ENCODE data around the gene ASPA.
A peak's percentile ranks its signal among the peaks of the same experiment; 100 is the strongest.

The ASPA gene

DNA sequence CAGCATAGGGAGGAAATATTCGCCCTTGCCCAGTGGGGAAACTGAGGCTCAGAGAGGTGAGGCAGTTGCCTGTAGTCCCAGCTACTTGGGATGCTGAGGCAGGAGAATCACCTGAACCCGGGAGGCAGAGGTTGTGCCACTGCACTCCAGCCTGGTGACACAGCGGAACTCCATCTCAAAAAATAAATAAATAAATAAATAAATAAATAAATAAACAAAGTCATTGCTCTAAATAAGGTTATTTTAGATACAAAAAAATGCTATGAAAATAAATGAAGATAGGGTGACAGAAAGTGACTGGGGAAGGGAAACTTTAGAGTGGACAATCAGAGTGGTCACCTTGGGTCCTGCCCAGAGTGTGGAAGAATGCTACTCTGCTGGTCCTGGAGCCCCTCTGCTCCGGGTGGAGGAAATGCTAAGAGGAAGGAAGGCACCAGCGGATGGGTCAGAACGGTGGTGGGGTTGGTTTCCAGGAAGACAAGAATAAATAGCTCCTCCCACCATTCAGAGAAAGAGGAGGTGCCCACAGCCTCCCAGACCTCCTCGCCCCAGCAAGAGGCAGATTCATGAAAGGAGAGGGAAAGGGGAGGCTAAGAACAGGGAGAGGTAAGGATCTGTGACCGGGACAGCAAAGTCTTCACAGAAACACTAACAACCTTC lies 64.2 kb downstream of the ASPA start (continued):
- TF ChIP-seq ZNF701 (tag by site-specific recombination; IDR thresholded peaks at IDR 0.05) (no peak), ZNF837 (tag by site-specific recombination; IDR thresholded peaks at IDR 0.05) (no peak), IKZF3 (tag by site-specific recombination; IDR thresholded peaks at IDR 0.05) (no peak), ZNF558 (tag by site-specific recombination; IDR thresholded peaks at IDR 0.05) (no peak), ZNF510 (tag by site-specific recombination; IDR thresholded peaks at IDR 0.05; ENCODE audit: insufficient replicate concordance) (no peak), ZNF132 (tag by site-specific recombination; IDR thresholded peaks at IDR 0.05; ENCODE audit: borderline replicate concordance) (no peak), ZSCAN30 (tag by site-specific recombination; IDR thresholded peaks at IDR 0.05) (no peak), ZNF16 (tag by site-specific recombination; IDR thresholded peaks at IDR 0.05; ENCODE audit: low read depth) (no peak), ZNF623 (tag by site-specific recombination; IDR thresholded peaks at IDR 0.05) (peak; percentile 54; the same call in 1 of the 2 replicates), MZF1 (tag by site-specific recombination; IDR thresholded peaks at IDR 0.05; ENCODE audit: borderline replicate concordance) (no peak; the same call in 1 of the 2 replicates), ZNF354C (tag by site-specific recombination; IDR thresholded peaks at IDR 0.05; ENCODE audit: borderline replicate concordance, low read depth) (no peak), ZNF677 (tag by site-specific recombination; IDR thresholded peaks at IDR 0.05) (no peak), ZNF404 (tag by site-specific recombination; IDR thresholded peaks at IDR 0.05) (peak; percentile 40; the same call in 1 of the 2 replicates), ZNF433 (tag by site-specific recombination; IDR thresholded peaks at IDR 0.05; ENCODE audit: low read depth) (0 out of 2 replicates have a peak, but pooled peaks have one; percentile 8), ZNF664 (tag by site-specific recombination; IDR thresholded peaks at IDR 0.05) (0 out of 2 replicates have a peak, but pooled peaks have one; percentile 41), ZNF24 (tag by site-specific recombination; IDR thresholded peaks at IDR 0.05) (no peak), ZNF140 (tag by site-specific recombination; IDR thresholded peaks at IDR 0.05) (peak; percentile 44; the same call in 1 of the 2 replicates), ZNF157 (tag by site-specific recombination; IDR thresholded peaks at IDR 0.05) (no peak), ZNF426 (tag by site-specific recombination; IDR thresholded peaks at IDR 0.05) (peak; percentile 52), ZNF518A (tag by site-specific recombination; conservative IDR thresholded peaks at IDR 0.05; ENCODE audit: low read depth) (peak; percentile 74), ZNF274 (IDR thresholded peaks at IDR 0.05; ENCODE audit: low read length) (no peak), ZNF274 (tag by site-specific recombination; IDR thresholded peaks at IDR 0.05; ENCODE audit: borderline replicate concordance) (no peak), ZBTB20 (tag by site-specific recombination; IDR thresholded peaks at IDR 0.05) (no peak), ZSCAN16 (tag by site-specific recombination; IDR thresholded peaks at IDR 0.05) (no peak), HOXC10 (CRISPR knock-in tag; IDR thresholded peaks at IDR 0.05) (no peak), TRIM28 (IDR thresholded peaks at IDR 0.05; ENCODE audit: borderline replicate concordance, low read length) (no peak)
- TF ChIP-seq, protein P1, sequence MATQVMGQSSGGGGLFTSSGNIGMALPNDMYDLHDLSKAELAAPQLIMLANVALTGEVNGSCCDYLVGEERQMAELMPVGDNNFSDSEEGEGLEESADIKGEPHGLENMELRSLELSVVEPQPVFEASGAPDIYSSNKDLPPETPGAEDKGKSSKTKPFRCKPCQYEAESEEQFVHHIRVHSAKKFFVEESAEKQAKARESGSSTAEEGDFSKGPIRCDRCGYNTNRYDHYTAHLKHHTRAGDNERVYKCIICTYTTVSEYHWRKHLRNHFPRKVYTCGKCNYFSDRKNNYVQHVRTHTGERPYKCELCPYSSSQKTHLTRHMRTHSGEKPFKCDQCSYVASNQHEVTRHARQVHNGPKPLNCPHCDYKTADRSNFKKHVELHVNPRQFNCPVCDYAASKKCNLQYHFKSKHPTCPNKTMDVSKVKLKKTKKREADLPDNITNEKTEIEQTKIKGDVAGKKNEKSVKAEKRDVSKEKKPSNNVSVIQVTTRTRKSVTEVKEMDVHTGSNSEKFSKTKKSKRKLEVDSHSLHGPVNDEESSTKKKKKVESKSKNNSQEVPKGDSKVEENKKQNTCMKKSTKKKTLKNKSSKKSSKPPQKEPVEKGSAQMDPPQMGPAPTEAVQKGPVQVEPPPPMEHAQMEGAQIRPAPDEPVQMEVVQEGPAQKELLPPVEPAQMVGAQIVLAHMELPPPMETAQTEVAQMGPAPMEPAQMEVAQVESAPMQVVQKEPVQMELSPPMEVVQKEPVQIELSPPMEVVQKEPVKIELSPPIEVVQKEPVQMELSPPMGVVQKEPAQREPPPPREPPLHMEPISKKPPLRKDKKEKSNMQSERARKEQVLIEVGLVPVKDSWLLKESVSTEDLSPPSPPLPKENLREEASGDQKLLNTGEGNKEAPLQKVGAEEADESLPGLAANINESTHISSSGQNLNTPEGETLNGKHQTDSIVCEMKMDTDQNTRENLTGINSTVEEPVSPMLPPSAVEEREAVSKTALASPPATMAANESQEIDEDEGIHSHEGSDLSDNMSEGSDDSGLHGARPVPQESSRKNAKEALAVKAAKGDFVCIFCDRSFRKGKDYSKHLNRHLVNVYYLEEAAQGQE (tag by site-specific recombination; IDR thresholded peaks at IDR 0.05), result 0 out of 2 replicates have a peak, but pooled peaks have one; percentile 19
- TF ChIP-seq, protein P2, sequence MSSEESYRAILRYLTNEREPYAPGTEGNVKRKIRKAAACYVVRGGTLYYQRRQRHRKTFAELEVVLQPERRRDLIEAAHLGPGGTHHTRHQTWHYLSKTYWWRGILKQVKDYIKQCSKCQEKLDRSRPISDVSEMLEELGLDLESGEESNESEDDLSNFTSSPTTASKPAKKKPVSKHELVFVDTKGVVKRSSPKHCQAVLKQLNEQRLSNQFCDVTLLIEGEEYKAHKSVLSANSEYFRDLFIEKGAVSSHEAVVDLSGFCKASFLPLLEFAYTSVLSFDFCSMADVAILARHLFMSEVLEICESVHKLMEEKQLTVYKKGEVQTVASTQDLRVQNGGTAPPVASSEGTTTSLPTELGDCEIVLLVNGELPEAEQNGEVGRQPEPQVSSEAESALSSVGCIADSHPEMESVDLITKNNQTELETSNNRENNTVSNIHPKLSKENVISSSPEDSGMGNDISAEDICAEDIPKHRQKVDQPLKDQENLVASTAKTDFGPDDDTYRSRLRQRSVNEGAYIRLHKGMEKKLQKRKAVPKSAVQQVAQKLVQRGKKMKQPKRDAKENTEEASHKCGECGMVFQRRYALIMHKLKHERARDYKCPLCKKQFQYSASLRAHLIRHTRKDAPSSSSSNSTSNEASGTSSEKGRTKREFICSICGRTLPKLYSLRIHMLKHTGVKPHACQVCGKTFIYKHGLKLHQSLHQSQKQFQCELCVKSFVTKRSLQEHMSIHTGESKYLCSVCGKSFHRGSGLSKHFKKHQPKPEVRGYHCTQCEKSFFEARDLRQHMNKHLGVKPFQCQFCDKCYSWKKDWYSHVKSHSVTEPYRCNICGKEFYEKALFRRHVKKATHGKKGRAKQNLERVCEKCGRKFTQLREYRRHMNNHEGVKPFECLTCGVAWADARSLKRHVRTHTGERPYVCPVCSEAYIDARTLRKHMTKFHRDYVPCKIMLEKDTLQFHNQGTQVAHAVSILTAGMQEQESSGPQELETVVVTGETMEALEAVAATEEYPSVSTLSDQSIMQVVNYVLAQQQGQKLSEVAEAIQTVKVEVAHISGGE (tag by site-specific recombination; conservative IDR thresholded peaks at IDR 0.05; ENCODE audit: low read depth), result peak; percentile 40; the same call in 1 of the 2 replicates
